HL-60 (cell line): Measurements from ENCODE around the gene GLT8D1.

Experiments
- DNase-seq, 2 experiments: peaks; one replicate each; pipeline ENCODE4 v3.0.0-alpha.2; 2010 to 2020; ENCODE audit warnings: low read depth in 1 of 2, low spot score in 1 of 2
- H3K27ac ChIP-seq: fragments of 250-450 bp; sonication (Bioruptor Pico); replicated peaks from 2 replicates; pipeline ENCODE4 v1.5.1; 2020; ENCODE audit warnings: mild to moderate bottlenecking, moderate library complexity
- H3K27me3 ChIP-seq: fragments of 250-450 bp; sonication (Bioruptor Pico); 2 replicates; pipeline ENCODE4 v1.5.1; 2021; ENCODE audit warnings: mild to moderate bottlenecking, moderate library complexity; ENCODE audit not compliant: insufficient read depth, poor library complexity, severe bottlenecking
- H3K4me3 ChIP-seq: replicated peaks from 2 replicates; pipeline ENCODE4 v1.5.1; 2011; ENCODE audit warnings: mild to moderate bottlenecking, control low read depth, low read length; ENCODE audit not compliant: insufficient read depth
- GABPA ChIP-seq: IDR thresholded peaks from 2 replicates; pipeline ENCODE4 v1.6.1; 2012; ENCODE audit warnings: low read depth
- POLR2AphosphoS5 ChIP-seq: IDR thresholded peaks from 2 replicates; pipeline ENCODE4 v1.6.1; 2012; ENCODE audit warnings: low read depth
- SPI1 ChIP-seq: IDR thresholded peaks from 2 replicates; pipeline ENCODE4 v1.6.1; 2012; ENCODE audit warnings: low read depth, mild to moderate bottlenecking, borderline replicate concordance
- TF ChIP-seq, protein P1 (sequence below): IDR thresholded peaks from 2 replicates; pipeline ENCODE4 v1.6.1; 2012; ENCODE audit warnings: low read depth; ENCODE audit not compliant: insufficient replicate concordance
- TF ChIP-seq, protein P2 (sequence below): IDR thresholded peaks from one replicate; pipeline ENCODE4 v1.5.1; 2011; ENCODE audit warnings: low read length, control low read depth, inconsistent platforms; ENCODE audit not compliant: insufficient read depth

The GLT8D1 gene

DNA sequence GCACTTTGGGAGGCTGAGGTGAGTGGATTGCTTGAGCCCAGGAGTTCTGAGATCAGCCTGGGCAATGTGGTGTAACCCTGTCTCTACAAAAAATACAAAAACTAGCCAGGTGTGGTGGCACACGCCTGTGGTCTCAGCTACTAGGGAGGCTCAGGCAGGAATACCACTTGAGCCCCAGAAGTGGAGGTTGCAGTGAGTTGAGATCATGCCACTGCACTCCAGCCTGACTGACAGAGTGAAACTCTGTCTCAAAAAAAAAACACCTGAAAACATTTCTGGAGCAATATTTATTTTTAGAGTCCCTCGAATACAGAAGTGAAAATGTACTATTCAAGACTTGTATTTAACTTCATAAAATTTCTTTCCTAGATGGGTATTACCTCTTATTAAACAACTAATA, 4.9 kb upstream of the GLT8D1 start:
- H3K27me3 ChIP-seq, result no peaks in the 10 kb centered on the region
- no peak overlapping the region for H3K27ac ChIP-seq
- no peak for DNase-seq
- no peak overlapping the region for H3K4me3 ChIP-seq
- no peak for TF ChIP-seq POLR2AphosphoS5
- TF ChIP-seq, protein P1, sequence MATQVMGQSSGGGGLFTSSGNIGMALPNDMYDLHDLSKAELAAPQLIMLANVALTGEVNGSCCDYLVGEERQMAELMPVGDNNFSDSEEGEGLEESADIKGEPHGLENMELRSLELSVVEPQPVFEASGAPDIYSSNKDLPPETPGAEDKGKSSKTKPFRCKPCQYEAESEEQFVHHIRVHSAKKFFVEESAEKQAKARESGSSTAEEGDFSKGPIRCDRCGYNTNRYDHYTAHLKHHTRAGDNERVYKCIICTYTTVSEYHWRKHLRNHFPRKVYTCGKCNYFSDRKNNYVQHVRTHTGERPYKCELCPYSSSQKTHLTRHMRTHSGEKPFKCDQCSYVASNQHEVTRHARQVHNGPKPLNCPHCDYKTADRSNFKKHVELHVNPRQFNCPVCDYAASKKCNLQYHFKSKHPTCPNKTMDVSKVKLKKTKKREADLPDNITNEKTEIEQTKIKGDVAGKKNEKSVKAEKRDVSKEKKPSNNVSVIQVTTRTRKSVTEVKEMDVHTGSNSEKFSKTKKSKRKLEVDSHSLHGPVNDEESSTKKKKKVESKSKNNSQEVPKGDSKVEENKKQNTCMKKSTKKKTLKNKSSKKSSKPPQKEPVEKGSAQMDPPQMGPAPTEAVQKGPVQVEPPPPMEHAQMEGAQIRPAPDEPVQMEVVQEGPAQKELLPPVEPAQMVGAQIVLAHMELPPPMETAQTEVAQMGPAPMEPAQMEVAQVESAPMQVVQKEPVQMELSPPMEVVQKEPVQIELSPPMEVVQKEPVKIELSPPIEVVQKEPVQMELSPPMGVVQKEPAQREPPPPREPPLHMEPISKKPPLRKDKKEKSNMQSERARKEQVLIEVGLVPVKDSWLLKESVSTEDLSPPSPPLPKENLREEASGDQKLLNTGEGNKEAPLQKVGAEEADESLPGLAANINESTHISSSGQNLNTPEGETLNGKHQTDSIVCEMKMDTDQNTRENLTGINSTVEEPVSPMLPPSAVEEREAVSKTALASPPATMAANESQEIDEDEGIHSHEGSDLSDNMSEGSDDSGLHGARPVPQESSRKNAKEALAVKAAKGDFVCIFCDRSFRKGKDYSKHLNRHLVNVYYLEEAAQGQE, result no peak
- TF ChIP-seq, protein P2, sequence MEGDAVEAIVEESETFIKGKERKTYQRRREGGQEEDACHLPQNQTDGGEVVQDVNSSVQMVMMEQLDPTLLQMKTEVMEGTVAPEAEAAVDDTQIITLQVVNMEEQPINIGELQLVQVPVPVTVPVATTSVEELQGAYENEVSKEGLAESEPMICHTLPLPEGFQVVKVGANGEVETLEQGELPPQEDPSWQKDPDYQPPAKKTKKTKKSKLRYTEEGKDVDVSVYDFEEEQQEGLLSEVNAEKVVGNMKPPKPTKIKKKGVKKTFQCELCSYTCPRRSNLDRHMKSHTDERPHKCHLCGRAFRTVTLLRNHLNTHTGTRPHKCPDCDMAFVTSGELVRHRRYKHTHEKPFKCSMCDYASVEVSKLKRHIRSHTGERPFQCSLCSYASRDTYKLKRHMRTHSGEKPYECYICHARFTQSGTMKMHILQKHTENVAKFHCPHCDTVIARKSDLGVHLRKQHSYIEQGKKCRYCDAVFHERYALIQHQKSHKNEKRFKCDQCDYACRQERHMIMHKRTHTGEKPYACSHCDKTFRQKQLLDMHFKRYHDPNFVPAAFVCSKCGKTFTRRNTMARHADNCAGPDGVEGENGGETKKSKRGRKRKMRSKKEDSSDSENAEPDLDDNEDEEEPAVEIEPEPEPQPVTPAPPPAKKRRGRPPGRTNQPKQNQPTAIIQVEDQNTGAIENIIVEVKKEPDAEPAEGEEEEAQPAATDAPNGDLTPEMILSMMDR, result no peak
- TF ChIP-seq SPI1, result no peak
- no peak for TF ChIP-seq GABPA

DNA sequence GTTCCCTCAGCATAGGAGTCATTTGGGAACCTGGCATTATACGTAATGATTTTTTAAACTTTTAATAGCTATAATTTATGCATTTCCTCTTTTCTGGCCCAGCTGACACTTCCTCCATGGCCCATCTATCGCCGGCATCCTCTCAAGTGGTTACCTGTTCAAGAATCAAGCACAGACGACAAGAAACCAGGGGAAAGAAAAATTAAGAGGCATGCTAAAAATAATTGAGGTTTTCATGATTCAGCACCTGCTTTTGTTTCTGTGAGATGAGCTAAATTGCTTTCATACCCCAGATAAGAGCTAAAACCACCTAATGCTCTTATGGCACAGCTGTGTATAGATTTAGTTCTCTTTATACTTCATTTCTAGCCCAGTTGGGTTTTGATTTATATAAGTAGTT, 2.0 kb upstream of the GLT8D1 start:
- Histone ChIP-seq H3K27ac (peak overlapping the region; percentile 90; the same call in 1 of the 2 replicates), H3K4me3 (peak overlapping the region; percentile 76)
- no peak for DNase-seq

DNA sequence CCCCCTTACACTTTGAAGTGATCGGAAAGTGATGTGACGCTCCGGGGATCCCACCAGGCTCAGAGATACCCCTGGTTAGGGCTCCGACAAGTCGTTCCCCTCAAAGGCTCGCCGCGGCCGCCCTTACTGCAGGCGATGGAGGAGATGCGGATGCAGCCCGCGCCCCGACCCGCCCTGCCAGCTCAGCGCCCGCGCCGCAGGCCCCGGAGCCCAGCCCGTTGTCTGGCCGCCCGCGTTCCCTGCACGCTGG, 228 bp downstream of the GLT8D1 start:
- Histone ChIP-seq H3K27ac (peak overlapping the region; percentile 90), H3K4me3 (peak overlapping the region; percentile 76), H3K27me3 (no peaks in the 10 kb centered on the region)
- TF ChIP-seq, protein P1, result no peak
- TF ChIP-seq SPI1 (no peak), POLR2AphosphoS5 (no peak), GABPA (no peak)
- TF ChIP-seq, protein P2, result no peak
- no peak for DNase-seq

More for the DNA sequence above, 2.0 kb upstream of the GLT8D1 start:
- TF ChIP-seq, protein P1, result no peak
- TF ChIP-seq, protein P2, result no peak
- TF ChIP-seq SPI1, result peak; percentile 93
- H3K27me3 ChIP-seq, result no peaks in the 10 kb centered on the region
